Measurements from ENCODE around the gene C1orf232. TPM values are rescaled to one million over a fixed set of nuclear protein-coding genes. Genes with fewer than 3 reads are reported as not detected.

The C1orf232 gene
- total RNA-seq, 1 experiment from 2014 or later: not detected

DNA sequence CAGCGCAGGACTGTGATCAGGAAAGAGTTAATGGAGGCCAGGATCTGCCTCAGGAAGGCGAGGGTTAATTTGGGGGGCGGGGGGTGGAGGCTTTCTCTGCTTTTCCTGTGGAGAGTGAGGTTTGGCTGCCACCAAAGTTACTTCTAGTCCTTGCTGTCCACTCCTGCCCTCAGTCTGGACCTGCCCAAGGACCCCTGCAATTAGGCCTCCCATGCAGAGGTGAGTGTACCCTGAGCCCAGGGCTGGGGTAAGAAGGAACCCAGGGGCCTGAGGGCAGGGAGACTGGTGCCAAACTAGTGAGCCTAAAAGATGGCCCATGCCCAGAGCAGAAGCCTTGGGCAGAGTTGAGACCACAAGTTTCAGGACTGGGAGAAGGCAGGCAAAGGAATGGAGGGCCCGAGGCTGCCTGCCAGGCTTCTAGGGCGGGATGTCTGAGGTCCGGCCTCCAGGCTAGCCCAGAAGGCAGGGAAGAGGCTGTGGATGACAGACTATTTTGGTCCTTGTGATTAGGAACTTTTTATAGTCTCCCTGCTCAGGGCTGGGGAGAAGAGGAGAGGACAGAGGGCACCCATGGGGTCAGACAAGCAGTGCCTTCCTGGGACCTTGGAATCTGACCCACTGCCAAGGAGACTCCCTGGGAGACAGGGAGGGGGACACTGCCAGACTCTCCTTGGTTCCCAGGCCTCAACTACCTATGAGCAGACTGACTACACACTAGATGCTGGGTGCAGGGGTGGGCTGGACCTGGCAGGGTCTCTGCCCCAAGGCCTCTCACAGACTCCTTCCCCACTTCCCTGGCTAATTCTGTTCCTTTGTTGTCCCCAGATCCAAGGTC is 9.6 kb downstream of the C1orf232 start, which contains the start of gene FAM110D:
TSS of gene FAM110D (plus strand) at position 172 of the 835 bp plus-strand sequence. CDS start 2,213 bp downstream, outside the sequence.
- intact Hi-C loops (cut with micrococcal nuclease): no loop called here
- ChIA-PET CTCF (interaction anchor here (2.7 to 3.2 kb wide), 2 partner anchors 10 to 14 kb away, joined by 14 to 18 read pairs; partner anchors contain the start of genes C1orf232 and ZNF593), POLR2A (no interaction called here)

GRCh38 chr1:26158271-26158907 is 10.4 kb downstream of the C1orf232 start:
- POLR2A ChIA-PET: no interaction called here
- BruUV-seq (replicated peaks): no TSS peak
- no peaks in the 10 kb centered on the region for H3K9me3 Mint-ChIP-seq (ENCODE audit: unreplicated experiment)
- H3K27me3 Mint-ChIP-seq (ENCODE audit: insufficient read depth, unreplicated experiment): no peaks in the 10 kb centered on the region
- H3K4me3 Mint-ChIP-seq (ENCODE audit: unreplicated experiment): no peak overlapping the region
- H3K36me3 Mint-ChIP-seq (ENCODE audit: insufficient read depth, unreplicated experiment): no peaks in the 10 kb centered on the region
- no peaks in the 10 kb centered on the region for H3K4me1 Mint-ChIP-seq (ENCODE audit: insufficient read depth, unreplicated experiment)
- no peak for DNase-seq (ENCODE audit: unreplicated experiment)
- intact Hi-C loops (cut with micrococcal nuclease): no loop called here
- CTCF ChIA-PET: interaction anchor here (0.7 to 3.2 kb wide), 3 partner anchors 11 to 259 kb away, joined by 3 to 18 read pairs (median 14); partner anchors contain the start of genes C1orf232 and ZNF593
- TF ChIP-seq, protein P1, sequence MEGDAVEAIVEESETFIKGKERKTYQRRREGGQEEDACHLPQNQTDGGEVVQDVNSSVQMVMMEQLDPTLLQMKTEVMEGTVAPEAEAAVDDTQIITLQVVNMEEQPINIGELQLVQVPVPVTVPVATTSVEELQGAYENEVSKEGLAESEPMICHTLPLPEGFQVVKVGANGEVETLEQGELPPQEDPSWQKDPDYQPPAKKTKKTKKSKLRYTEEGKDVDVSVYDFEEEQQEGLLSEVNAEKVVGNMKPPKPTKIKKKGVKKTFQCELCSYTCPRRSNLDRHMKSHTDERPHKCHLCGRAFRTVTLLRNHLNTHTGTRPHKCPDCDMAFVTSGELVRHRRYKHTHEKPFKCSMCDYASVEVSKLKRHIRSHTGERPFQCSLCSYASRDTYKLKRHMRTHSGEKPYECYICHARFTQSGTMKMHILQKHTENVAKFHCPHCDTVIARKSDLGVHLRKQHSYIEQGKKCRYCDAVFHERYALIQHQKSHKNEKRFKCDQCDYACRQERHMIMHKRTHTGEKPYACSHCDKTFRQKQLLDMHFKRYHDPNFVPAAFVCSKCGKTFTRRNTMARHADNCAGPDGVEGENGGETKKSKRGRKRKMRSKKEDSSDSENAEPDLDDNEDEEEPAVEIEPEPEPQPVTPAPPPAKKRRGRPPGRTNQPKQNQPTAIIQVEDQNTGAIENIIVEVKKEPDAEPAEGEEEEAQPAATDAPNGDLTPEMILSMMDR (IDR thresholded peaks at IDR 0.05; ENCODE audit: unreplicated experiment): no peak
- H3K27ac Mint-ChIP-seq (ENCODE audit: low read depth, unreplicated experiment): no peak overlapping the region

More for the DNA sequence above, 9.6 kb downstream of the C1orf232 start, which contains the start of gene FAM110D:
- Mint-ChIP-seq H3K27me3 (ENCODE audit: insufficient read depth, unreplicated experiment) (no peaks in the 10 kb centered on the region), H3K4me1 (ENCODE audit: insufficient read depth, unreplicated experiment) (no peaks in the 10 kb centered on the region), H3K4me3 (ENCODE audit: unreplicated experiment) (no peak within 1 kb of the TSS), H3K9me3 (ENCODE audit: unreplicated experiment) (no peaks in the 10 kb centered on the region), H3K36me3 (ENCODE audit: insufficient read depth, unreplicated experiment) (no peaks in the 10 kb centered on the region), H3K27ac (ENCODE audit: low read depth, unreplicated experiment) (no peak within 1 kb of the TSS)
- BruUV-seq (replicated peaks): no TSS peak
- TF ChIP-seq, protein P1 (IDR thresholded peaks at IDR 0.05; ENCODE audit: unreplicated experiment): no peak
- no peak for DNase-seq (ENCODE audit: unreplicated experiment)

- CTCF ChIA-PET: interaction anchor here (0.7 to 3.2 kb wide), 7 partner anchors 11 to 53 kb away, joined by 3 to 18 read pairs (median 9); partner anchors contain the start of genes C1orf232, CNKSR1 and ZNF593
- no peak for DNase-seq (ENCODE audit: unreplicated experiment)
- Mint-ChIP-seq H3K27ac (ENCODE audit: low read depth, unreplicated experiment) (no peak overlapping the region), H3K4me1 (ENCODE audit: insufficient read depth, unreplicated experiment) (no peaks in the 10 kb centered on the region), H3K9me3 (ENCODE audit: unreplicated experiment) (no peaks in the 10 kb centered on the region), H3K27me3 (ENCODE audit: insufficient read depth, unreplicated experiment) (no peaks in the 10 kb centered on the region), H3K4me3 (ENCODE audit: unreplicated experiment) (no peak overlapping the region), H3K36me3 (ENCODE audit: insufficient read depth, unreplicated experiment) (no peaks in the 10 kb centered on the region)
- BruUV-seq (replicated peaks): no TSS peak
- TF ChIP-seq, protein P1 (IDR thresholded peaks at IDR 0.05; ENCODE audit: unreplicated experiment): no peak
- POLR2A ChIA-PET: no interaction called here
- intact Hi-C loops (cut with micrococcal nuclease): no loop called here
Measured at GRCh38 chr1:26156285-26157038, 12.3 kb downstream of the C1orf232 start.
